ENCODE measurements around the gene CHRNA4. TPM values are rescaled to one million over a fixed set of nuclear protein-coding genes. Genes with fewer than 3 reads are reported as not detected.

CHRNA4 gene
- polyA plus RNA-seq, 1 of the 3 experiments (the other 2 are of a cell fraction): not detected

DNA sequence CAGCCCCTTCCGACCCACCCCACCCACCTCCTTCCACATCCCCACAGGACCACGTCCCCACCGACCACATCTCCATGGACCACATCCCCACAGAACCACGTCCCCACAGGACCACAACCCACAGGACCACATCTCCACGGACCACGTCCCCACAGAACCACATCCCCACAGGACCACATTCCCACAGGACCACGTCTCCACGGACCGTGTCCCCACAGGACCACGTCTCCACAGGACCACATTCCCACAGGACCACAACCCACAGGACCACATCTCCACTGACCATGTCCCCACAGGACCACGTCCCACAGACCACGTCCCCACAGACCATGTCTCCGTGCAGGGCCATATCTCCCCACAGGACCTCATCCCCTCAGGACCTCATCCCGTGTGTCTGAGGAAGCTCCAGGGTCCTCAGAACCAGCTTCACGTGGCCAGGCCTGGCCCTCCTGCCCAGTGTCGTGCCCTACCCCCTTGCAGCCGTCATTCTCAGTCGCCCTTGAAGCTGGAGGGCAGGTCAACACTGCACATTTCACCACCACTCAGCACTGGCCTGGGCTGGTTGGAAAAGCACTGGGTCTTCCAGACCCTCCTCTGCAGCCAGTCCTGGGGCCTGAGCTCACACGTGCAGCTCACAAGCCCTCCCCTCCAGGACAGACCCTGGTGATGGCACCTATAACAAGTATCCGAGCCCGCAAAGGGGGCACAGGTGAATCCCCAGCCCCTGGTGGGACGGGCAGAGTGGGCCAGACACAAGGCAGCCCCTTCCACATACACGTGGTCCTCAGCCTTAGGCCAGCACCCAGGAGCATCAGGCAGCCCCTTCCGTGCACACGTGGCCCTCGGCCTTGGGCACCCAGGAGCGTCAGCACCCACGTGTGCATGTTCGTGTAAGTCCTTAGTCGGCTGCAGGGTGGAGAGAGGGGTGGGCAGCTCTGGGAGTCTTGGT lies 3.9 kb downstream of the CHRNA4 start (continued):
- no peak for TF ChIP-seq EP300 (IDR thresholded peaks at IDR 0.05; ENCODE audit: borderline replicate concordance in 1 of 2, low read depth in 1 of 2, low read length in 1 of 2)
- TF ChIP-seq RCOR1 (IDR thresholded peaks at IDR 0.05; ENCODE audit: low read length): no peak

DNA sequence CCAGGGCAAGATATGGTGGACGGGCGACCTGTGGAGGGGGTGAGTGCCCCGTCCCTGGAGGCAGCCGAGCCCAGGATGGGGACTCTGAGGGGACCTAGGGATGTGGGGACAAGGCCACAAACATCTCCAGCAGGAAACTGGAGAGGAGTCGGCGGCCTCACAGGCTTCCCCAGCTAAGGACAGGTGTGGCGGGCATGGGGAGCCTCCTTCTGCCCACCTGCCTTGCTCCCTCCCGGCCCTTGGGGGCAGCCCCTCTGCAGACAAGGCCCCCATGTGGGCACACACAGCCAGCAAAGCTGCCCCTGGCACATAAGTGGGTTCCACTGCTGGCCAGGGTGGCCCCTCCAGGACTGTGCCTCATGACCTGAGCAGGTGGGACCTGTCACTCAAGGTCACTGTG lies 4.6 kb downstream of the CHRNA4 start:
- TF ChIP-seq TAF1 (IDR thresholded peaks at IDR 0.05; ENCODE audit: borderline replicate concordance, low read depth, low read length): no peak
- no peak for TF ChIP-seq GABPA (IDR thresholded peaks at IDR 0.05; ENCODE audit: low read depth)
- no peaks in the 10 kb centered on the region for H3K9me2 ChIP-seq
- no peaks in the 10 kb centered on the region for H3K79me2 ChIP-seq (ENCODE audit: insufficient read depth)
- 59% methylated on average over 3 of the region's 8 CpGs for WGBS (ENCODE audit: low lambda C conversion rate)
- H4K20me1 ChIP-seq (ENCODE audit: insufficient read depth): no peaks in the 10 kb centered on the region
- H3K4me2 ChIP-seq: no peak overlapping the region
- no peak overlapping the region for H3K27ac ChIP-seq (ENCODE audit: low read depth in 2 of 2, low read length in 1 of 2)
- H3K4me3 ChIP-seq (ENCODE audit: low read depth in 2 of 2, low read length in 1 of 2): no peak overlapping the region
- no peak overlapping the region for H3K9ac ChIP-seq
- no peak overlapping the region for H2AFZ ChIP-seq (ENCODE audit: low read depth)
- H3K27me3 ChIP-seq (ENCODE audit: insufficient read depth): no peaks in the 10 kb centered on the region
- no peak for DNase-seq
- no peaks in the 10 kb centered on the region for H3K9me3 ChIP-seq
- ChIA-PET POLR2A (no interaction called here), CTCF (interaction anchor here (1.2 to 7.3 kb wide), 3 partner anchors 25 to 48 kb away, joined by 3 to 39 read pairs (median 30); no protein-coding TSS in a partner anchor)
- H3K36me3 ChIP-seq (replicated peaks in 1 of 2; ENCODE audit: control insufficient read depth in 1 of 2, insufficient read depth in 2 of 2, low read length in 1 of 2): no peaks in the 10 kb centered on the region
- no peaks in the 10 kb centered on the region; a peak in 1 of 4 replicates for H3K4me1 ChIP-seq (ENCODE audit: control insufficient read depth in 1 of 2, insufficient read depth in 2 of 2, low read depth in 1 of 2, low read length in 1 of 2)
- no peaks in the 10 kb centered on the region for H3F3A ChIP-seq (replicated peaks; ENCODE audit: insufficient read depth)

DNA sequence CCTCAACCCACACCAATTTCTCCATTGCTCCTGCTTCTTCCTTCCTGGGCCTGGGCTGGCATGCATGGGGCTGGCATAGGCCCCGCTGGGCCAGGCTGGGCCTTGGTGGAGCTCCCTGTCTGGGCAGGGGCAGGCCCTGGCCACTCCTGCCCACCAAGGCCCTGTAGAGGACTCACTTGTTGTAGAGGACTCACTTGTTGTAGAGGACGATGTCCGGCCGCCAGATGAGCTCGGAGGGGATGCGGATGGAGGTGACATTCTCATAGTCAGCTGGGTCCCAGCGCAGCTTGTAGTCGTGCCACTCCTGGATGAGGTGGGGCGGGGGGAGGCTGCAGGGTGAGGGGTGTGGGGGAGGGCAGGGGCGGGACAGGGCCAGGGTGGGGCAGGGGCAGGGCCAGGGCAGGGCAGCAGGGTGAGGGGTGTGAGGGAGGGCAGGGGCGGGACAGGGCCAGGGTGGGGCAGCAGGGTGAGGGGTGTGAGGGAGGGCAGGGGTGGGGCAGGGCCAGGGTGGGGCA lies 5.3 kb downstream of the CHRNA4 start:
- H3K36me3 ChIP-seq (replicated peaks in 1 of 2; ENCODE audit: control insufficient read depth in 1 of 2, insufficient read depth in 2 of 2, low read length in 1 of 2): no peaks in the 10 kb centered on the region
- no peaks in the 10 kb centered on the region for H3K9me2 ChIP-seq
- POLR2A ChIA-PET: no interaction called here
- no peaks in the 10 kb centered on the region for H3K79me2 ChIP-seq (ENCODE audit: insufficient read depth)
- no peak overlapping the region for H3K9ac ChIP-seq
- H3K4me1 ChIP-seq (ENCODE audit: control insufficient read depth in 1 of 2, insufficient read depth in 2 of 2, low read depth in 1 of 2, low read length in 1 of 2): no peaks in the 10 kb centered on the region; a peak in 1 of 4 replicates
- H3F3A ChIP-seq (replicated peaks; ENCODE audit: insufficient read depth): no peaks in the 10 kb centered on the region
- no peaks in the 10 kb centered on the region for H3K27me3 ChIP-seq (ENCODE audit: insufficient read depth)
- H4K20me1 ChIP-seq (ENCODE audit: insufficient read depth): no peaks in the 10 kb centered on the region
- no peaks in the 10 kb centered on the region for H3K9me3 ChIP-seq
- TF ChIP-seq, protein P1, sequence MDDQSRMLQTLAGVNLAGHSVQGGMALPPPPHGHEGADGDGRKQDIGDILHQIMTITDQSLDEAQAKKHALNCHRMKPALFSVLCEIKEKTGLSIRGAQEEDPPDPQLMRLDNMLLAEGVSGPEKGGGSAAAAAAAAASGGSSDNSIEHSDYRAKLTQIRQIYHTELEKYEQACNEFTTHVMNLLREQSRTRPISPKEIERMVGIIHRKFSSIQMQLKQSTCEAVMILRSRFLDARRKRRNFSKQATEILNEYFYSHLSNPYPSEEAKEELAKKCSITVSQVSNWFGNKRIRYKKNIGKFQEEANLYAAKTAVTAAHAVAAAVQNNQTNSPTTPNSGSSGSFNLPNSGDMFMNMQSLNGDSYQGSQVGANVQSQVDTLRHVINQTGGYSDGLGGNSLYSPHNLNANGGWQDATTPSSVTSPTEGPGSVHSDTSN (IDR thresholded peaks at IDR 0.05): no peak
- TF ChIP-seq EP300 (IDR thresholded peaks at IDR 0.05; ENCODE audit: borderline replicate concordance in 1 of 2, low read depth in 1 of 2, low read length in 1 of 2) (no peak), MEF2A (IDR thresholded peaks at IDR 0.05; ENCODE audit: borderline replicate concordance, low read depth) (no peak), CHD2 (IDR thresholded peaks at IDR 0.05; ENCODE audit: low read length, partially characterized antibody) (no peak), GABPA (IDR thresholded peaks at IDR 0.05; ENCODE audit: low read depth) (no peak)
- no peak for DNase-seq
- H3K4me3 ChIP-seq (ENCODE audit: low read depth in 2 of 2, low read length in 1 of 2): no peak overlapping the region
- CTCF ChIA-PET: interaction anchor here (1.2 to 7.3 kb wide), 2 partner anchors 26 to 47 kb away, joined by 3 to 39 read pairs; no protein-coding TSS in a partner anchor
- WGBS (ENCODE audit: low lambda C conversion rate): no CpG with 5 or more reads among the region's 11 CpGs
- no peak overlapping the region for H3K4me2 ChIP-seq
- H2AFZ ChIP-seq (ENCODE audit: low read depth): no peak overlapping the region
- H3K27ac ChIP-seq (ENCODE audit: low read depth in 2 of 2, low read length in 1 of 2): no peak overlapping the region

Data from SK-N-SH (cell line).